ENCODE measurements around the gene KCNQ1.

KCNQ1 gene

DNA sequence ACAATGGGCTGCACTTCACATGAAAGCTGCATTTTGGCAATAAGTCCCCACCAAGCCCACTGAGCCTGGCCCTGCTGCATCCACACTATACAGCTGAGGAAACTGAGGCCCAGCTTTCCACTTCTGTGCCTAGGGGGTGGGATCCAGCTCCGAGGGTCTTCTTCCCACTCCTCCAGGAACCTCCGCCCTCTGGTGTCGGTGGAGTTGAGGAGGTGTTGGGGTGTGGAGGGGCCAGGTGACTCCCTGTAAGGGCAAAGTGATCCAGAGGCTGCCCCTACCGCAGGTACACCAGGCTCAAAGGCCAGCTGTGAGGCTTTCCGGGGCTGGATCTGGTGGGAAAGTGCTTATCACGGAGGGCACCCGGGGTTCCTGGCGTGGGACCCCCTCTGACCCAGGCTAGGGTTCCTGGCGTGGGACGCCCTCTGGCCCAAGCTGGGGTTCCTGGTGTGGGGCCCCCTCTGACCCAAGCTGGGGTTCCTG lies 125.0 kb downstream of the KCNQ1 start:
- no peak for DNase-seq (ENCODE audit: low spot score)

GRCh38 chr11:2570211-2570811 lies 125.5 kb downstream of the KCNQ1 start:
- DNase-seq (ENCODE audit: low spot score): no peak

DNA sequence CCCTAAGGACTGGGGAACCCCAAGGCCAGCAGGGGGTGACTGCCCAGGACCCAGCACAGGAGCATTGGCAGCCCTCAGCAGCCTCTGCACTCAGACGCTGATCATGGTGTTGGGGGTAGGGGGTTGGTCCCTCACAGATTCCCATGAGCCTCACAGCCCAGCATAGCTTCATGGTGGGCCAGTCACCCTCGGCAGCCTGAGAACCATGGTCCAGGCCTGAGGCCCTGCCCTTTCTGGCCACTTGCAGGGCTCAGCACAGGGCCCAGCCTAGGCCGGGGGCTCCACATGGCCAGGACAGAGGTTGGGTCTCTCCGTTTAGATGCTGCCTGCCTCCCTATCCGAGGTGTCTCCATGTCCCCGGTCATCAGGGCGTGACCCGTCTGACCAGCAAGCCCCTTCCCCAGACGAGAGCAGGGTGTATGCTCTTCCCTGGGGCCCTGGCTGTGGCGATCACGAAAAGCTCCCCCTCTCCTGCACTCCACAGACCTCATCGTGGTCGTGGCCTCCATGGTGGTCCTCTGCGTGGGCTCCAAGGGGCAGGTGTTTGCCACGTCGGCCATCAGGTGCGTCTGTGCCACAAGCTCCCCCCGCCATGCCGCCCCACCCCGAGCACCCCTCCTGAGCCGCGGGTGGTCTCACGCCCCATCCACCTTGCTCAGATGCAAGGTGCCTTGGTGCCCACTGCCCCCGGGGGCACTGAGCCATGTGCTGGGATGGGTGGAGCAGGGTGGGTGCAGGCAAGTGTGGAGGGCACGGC lies 126.2 kb downstream of the KCNQ1 start:
- DNase-seq (ENCODE audit: low spot score): no peak

- DNase-seq (ENCODE audit: low spot score): no peak
These were observed 126.9 kb downstream of the KCNQ1 start for GRCh38 chr11:2571598-2572281.

- no peak for DNase-seq (ENCODE audit: low spot score)
These were observed 127.9 kb downstream of the KCNQ1 start for GRCh38 chr11:2572491-2573239.

- DNase-seq (ENCODE audit: low spot score): no peak
These were observed 128.6 kb downstream of the KCNQ1 start for GRCh38 chr11:2573240-2574042.

DNA sequence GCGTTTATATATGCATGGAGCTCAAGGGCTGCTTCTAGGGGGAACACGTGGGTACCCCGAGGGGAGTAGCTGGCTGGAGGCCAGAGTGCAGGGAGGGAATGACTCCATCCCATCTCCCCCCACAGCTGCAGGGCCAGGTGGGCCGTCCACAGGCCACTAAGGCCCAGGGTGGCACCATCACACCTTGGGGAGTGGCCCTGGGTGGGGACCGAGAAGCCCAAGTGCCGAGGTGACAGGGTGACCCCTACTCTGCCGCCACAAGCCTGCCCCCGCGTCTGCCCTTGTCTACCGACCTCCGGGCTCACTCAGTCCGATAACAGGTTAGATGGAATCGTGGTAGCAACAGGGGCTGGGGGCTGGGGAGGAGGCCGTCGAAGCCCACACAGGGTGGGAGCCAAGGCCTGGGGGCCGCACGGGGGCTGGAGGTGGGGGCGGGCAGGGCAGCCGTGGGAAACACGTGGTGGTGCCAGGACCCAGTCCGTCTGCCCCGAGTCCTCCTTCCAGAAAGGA lies 129.3 kb downstream of the KCNQ1 start:
- DNase-seq (ENCODE audit: low spot score): no peak

DNA sequence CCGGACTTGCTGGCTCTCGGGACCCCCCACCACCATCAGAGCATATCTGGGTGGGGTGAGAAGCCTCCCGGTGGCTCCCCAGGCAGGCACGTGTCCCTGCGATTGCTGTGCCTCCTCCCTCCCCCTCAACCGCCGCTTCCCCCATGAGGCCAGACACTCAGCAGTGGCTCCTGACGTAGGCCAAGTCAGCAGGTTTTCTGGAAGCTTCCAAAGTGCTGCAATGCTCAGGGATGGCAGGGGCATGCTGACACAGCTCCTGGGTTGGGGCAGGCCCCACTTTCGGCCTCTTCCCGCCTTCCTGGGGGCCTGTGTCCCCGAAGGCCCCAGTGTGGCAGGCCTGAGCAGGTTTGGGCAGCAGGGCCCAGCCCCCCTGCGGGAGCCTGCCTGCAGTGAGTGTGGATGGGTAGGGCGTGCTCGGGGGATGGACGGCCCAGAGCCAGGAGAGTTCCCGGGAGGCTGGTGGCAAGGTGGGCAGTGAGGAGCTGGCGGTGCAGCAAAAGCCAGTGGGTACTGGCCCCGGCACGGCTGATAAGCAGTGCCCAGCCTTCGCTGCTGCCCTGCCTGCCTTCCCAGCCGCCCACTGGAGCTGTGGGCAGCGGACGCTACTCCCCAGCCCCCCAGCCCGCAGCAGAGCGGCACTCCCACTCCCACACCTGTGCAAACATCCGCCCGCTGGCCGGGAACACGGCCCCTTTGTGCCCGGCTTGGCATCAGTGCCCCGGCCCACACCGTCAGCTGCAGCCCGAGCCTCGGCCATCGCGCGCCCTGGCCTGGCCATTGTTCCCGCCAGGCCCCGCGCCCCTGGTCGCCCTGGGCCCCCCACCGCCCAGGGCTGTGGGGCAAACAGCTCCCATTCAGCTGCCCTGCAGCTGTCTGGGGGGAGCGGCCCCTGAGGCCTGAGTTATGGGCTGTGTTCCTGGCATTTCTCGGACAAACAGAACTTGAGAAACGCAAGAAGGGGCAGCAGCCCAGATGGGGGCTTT lies 130.0 kb downstream of the KCNQ1 start:
- DNase-seq (ENCODE audit: low spot score): no peak

DNA sequence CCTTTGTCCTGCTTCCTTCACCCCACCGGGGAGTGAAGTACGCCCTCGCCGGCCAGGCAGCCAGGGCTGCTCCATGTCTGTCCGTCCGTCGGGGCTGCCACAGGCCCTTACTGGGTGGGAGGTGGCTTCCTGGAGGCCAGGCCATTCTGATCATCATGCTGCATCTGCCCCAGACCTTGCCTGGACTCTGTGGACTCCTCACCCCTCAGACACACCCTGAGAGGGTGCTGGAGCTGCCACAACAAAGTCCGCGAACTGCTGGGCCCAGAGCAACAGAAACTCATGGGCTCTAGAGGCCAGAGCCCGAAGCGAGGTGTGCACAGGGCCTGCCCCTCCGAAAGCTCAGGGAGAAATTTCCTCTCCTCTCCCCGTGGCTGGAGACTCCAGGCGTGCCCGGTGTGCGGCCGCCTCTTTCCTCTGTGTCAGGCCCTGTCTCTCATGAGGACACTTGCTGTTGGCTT lies 130.8 kb downstream of the KCNQ1 start:
- DNase-seq (ENCODE audit: low spot score): no peak

DNA sequence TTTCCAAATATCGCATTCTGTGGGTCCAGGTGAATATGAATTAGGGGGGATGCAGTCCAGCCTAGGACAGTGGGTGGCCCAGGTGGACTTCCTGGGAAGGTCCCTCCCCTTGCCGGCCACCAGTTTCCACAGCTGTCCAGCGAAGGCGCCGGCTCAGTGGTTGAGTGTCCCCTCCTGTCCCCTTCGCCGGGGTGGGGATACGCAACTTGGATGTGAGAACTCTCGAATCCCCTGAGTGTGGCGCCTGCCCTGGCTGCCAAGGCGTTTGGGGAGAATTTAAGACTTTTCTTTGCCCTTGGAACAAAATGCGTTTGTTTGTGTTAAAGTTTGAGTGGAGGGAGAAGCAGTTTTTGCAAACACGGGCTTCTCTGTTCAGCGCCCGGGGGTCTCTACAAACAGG lies 131.3 kb downstream of the KCNQ1 start:
- no peak for DNase-seq (ENCODE audit: low spot score)

DNA sequence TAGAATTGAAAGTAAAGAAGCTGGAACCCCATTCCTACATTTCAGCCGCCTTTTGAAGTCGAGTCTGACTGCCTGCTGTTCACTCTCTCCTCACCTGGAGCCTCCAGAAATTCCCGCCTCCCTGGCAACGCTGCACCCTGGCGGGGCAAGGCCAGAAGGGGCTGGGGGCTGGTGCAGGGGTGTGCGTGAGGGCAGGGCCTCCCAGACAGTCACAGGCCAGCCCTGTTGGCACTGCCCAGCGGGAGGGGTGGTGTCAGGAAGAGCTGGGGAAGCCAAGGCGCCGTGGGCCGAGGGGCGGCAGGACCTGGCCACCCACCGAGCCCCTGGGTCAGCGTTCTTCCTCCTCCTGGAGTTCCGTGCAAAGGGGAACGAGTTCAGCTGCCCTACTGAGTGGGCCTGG lies 131.7 kb downstream of the KCNQ1 start:
- DNase-seq (ENCODE audit: low spot score): no peak

- DNase-seq (ENCODE audit: low spot score): no peak
These were observed 132.5 kb downstream of the KCNQ1 start for GRCh38 chr11:2577031-2577990.

GRCh38 chr11:2577991-2578928 lies 133.5 kb downstream of the KCNQ1 start:
- no peak for DNase-seq (ENCODE audit: low spot score)

GRCh38 chr11:2578929-2579270 lies 134.1 kb downstream of the KCNQ1 start:
- no peak for DNase-seq (ENCODE audit: low spot score)

DNA sequence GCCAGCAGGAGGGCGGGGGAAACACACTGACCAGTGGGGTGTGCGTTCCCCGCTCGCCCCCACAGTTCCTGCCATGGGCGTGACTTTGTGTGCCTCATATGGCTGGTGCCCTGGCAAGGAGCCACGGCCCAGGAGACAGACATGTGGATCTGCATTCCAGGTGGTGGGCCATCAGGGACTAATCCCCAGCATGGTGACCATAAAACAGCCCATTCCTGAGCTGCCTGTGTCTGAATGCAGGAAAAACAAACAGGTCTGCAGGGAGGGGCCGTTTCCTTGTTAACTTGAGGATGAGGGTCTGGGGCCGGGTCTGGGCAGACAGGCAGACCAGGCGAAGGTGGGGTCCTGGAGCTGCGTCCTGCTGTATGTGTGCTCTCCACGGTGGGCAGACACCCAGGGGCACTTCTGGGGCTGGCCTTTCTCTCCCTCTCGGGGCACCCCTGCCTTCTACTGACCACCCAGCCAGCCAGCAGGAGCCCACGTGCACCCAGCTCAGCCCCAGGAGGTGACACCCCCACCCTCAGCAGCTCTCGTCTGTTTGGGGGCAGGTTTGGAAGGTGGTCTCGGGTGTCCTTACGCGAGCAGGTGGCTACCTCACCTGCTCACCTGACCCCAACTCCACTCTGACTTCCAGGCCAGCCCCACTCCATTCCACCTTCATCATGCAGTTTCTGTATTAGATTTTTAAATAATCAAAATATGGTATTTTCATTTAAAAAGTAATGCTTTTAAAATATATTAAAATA lies 134.7 kb downstream of the KCNQ1 start:
- DNase-seq (ENCODE audit: low spot score): no peak

GRCh38 chr11:2580061-2580421 lies 135.2 kb downstream of the KCNQ1 start:
- no peak for DNase-seq (ENCODE audit: low spot score)

DNA sequence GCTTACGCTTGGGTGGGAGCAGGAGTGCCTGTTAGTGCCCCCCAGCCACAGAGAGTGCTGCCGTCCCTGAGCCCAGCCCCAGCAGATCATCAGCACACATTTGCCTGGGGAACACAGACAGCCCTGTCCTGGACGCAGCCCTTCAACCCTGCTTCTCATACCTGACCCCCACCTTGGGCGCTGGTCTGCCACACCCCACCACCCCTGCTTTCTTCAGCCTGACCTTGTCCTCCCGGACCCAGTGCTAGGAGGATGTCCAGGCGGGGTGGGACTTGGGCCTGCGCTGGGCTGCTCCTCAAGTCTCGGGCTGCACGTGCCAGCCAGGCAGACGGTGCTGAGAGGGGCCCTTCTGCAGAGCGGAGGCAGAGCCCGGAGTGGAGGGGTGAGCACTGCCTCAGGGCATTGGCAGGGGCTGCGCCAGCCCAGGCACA lies 135.8 kb downstream of the KCNQ1 start:
- no peak for DNase-seq (ENCODE audit: low spot score)

All from AG20443 (cell line).